HepG2 (cell line): ENCODE measurements around the gene STAT6. TPM values are rescaled to one million over a fixed set of nuclear protein-coding genes. Genes with fewer than 3 reads are reported as not detected.

Experiments used
- ATAC-seq: fragments of 200-7000 bp; cut with Tn5 transposase; 3 replicates; pipeline ENCODE4 v1.9.1; 2020; ENCODE audit warnings: mild to moderate bottlenecking, moderate library complexity
- BruUV-seq: library from RNA; stranded (reverse); fragments of 400-500 nt; replicated peaks from 2 replicates; lab custom pipeline; 2021; lab: Mats Ljungman, UMichigan
- CTCF ChIA-PET: fragments of 300-600 bp; formaldehyde crosslinking; extraction: SDS; loops from one replicate; lab custom pipeline; 2021; ENCODE audit warnings: low total read pairs, inconsistent platforms, low intra/inter-chr PET ratio; lab: Yijun Ruan, JAX
- POLR2A ChIA-PET: fragments of 350-600 bp; sonication (Branson Sonifier 250); formaldehyde crosslinking; loops from one replicate; lab custom pipeline; 2020; ENCODE audit warnings: antibody characterized with exemption, inconsistent platforms; lab: Yijun Ruan, JAX
- DNase-seq: peaks from one replicate; pipeline ENCODE4 v3.0.0-alpha.2; 2015; ENCODE audit warnings: low spot score
- FAIRE-seq: peaks from 3 replicates; lab custom pipeline; 2011; peaks lifted over from hg19 to GRCh38; lab: Jason Lieb, UNC
- H2AFZ ChIP-seq: one replicate; pipeline ENCODE4 v1.6.1; 2011; ENCODE audit warnings: low read length, inconsistent platforms
- H3K27ac ChIP-seq: fragments of 300-600 bp; 3 replicates; pipeline ENCODE4 v1.8.0; 2011; ENCODE audit warnings: mixed run types, mild to moderate bottlenecking, mixed read lengths, low read length, inconsistent platforms; ENCODE audit not compliant: insufficient read depth; ENCODE audit errors: extremely low read length
- H3K27me3 ChIP-seq, 2 experiments: fragments of 200-600 bp in 1 of 2; 2 replicates in 1 of 2; 3 replicates in 1 of 2; pipeline versions ENCODE4 v1.6.0 to v1.8.0; 2011; ENCODE audit warnings: low read length in 2 of 2, mild to moderate bottlenecking in 2 of 2, moderate library complexity in 2 of 2, inconsistent platforms in 1 of 2; ENCODE audit not compliant: insufficient read depth in 2 of 2, control insufficient read depth in 1 of 2
- H3K36me3 ChIP-seq, 2 experiments: fragments of 200-600 bp in 1 of 2; replicated peaks in 1 of 2; 2 replicates in 1 of 2; 3 replicates in 1 of 2; pipeline versions ENCODE4 v1.5.1 to v1.8.0; 2011; ENCODE audit warnings: low read length in 2 of 2, inconsistent platforms in 1 of 2; ENCODE audit not compliant: insufficient read depth in 2 of 2, control insufficient read depth in 1 of 2
- H3K4me1 ChIP-seq: 2 replicates; pipeline ENCODE4 v1.5.1; 2012; ENCODE audit warnings: low read length, inconsistent platforms; ENCODE audit not compliant: insufficient read depth
- H3K4me2 ChIP-seq: 2 replicates; pipeline ENCODE4 v1.6.0; 2011; ENCODE audit warnings: low read depth, low read length, inconsistent platforms
- H3K4me3 ChIP-seq, 3 experiments: fragments of 200-600 bp in 1 of 3; sonication (generic), shearing (Covaris generic) in 1 of 3; replicated peaks in 1 of 3; 2 replicates each; pipeline ENCODE4 v1.5.1; 2011 to 2016; ENCODE audit warnings: low read length in 3 of 3, inconsistent platforms in 2 of 3, low read depth in 2 of 3, mild to moderate bottlenecking in 2 of 3, control low read depth in 1 of 3, mixed read lengths in 1 of 3; ENCODE audit not compliant: insufficient read depth in 1 of 3
- H3K79me2 ChIP-seq: one replicate; pipeline ENCODE4 v1.6.1; 2011; ENCODE audit warnings: low read length, inconsistent platforms; ENCODE audit not compliant: insufficient read depth
- H3K9ac ChIP-seq: 2 replicates; pipeline ENCODE4 v1.6.0; 2011; ENCODE audit warnings: mild to moderate bottlenecking, low read depth, low read length, inconsistent platforms; ENCODE audit not compliant: insufficient read depth
- H3K9me3 ChIP-seq: 2 replicates; pipeline ENCODE4 v1.5.1; 2012; ENCODE audit warnings: mild to moderate bottlenecking, low read length
- H4K20me1 ChIP-seq: 2 replicates; pipeline ENCODE4 v1.6.0; 2011; ENCODE audit warnings: inconsistent platforms, mild to moderate bottlenecking, low read length, moderate library complexity; ENCODE audit not compliant: insufficient read depth
- GZF1 ChIP-seq: sonication (generic); formaldehyde crosslinking; IDR thresholded peaks from 2 replicates; pipeline ENCODE4 v1.5.1; 2020; ENCODE audit warnings: mild to moderate bottlenecking, missing genetic modification reagents
- HIC2 ChIP-seq: sonication (generic); formaldehyde crosslinking; IDR thresholded peaks from 2 replicates; pipeline ENCODE4 v1.9.0; 2022; ENCODE audit warnings: low read depth, missing genetic modification reagents
- MED8 ChIP-seq: sonication (generic); formaldehyde crosslinking; IDR thresholded peaks from 2 replicates; pipeline ENCODE4 v1.8.1; 2023; ENCODE audit warnings: mild to moderate bottlenecking, missing genetic modification reagents; ENCODE audit not compliant: insufficient replicate concordance
- MIXL1 ChIP-seq: IDR thresholded peaks from 2 replicates; pipeline ENCODE4 v1.6.1; 2016
- RFX5 ChIP-seq: IDR thresholded peaks from 2 replicates; pipeline ENCODE4 v1.6.1; 2011; ENCODE audit warnings: low read depth, low read length, improper control_type of control experiment
- RXRA ChIP-seq: sonication (generic); formaldehyde crosslinking; IDR thresholded peaks from 2 replicates; pipeline ENCODE4 v1.5.1; 2020; ENCODE audit warnings: missing genetic modification reagents
- TP53 ChIP-seq: sonication (generic); formaldehyde crosslinking; conservative IDR thresholded peaks from 2 replicates; pipeline ENCODE4 v1.4.0; 2020; ENCODE audit warnings: missing genetic modification reagents
- XBP1 ChIP-seq: sonication (generic); formaldehyde crosslinking; IDR thresholded peaks from 2 replicates; pipeline ENCODE4 v1.5.0; 2020; ENCODE audit warnings: missing genetic modification reagents
- ZFP41 ChIP-seq: sonication (generic); formaldehyde crosslinking; IDR thresholded peaks from 2 replicates; pipeline ENCODE4 v1.4.0; 2020; ENCODE audit warnings: mild to moderate bottlenecking, missing genetic modification reagents, borderline replicate concordance
- ZNF44 ChIP-seq: sonication (generic); formaldehyde crosslinking; IDR thresholded peaks from 2 replicates; pipeline ENCODE4 v1.5.1; 2020; ENCODE audit warnings: mild to moderate bottlenecking, missing genetic modification reagents
- ZNF773 ChIP-seq: sonication (generic); formaldehyde crosslinking; IDR thresholded peaks from 2 replicates; pipeline ENCODE4 v1.4.0; 2020; ENCODE audit warnings: missing genetic modification reagents, borderline replicate concordance
- ZNF879 ChIP-seq: sonication (generic); formaldehyde crosslinking; IDR thresholded peaks from 2 replicates; pipeline ENCODE4 v1.8.1; 2023; ENCODE audit warnings: missing genetic modification reagents
- WGBS: methylation state at CpG from one replicate; pipeline ENCODE4 v1.1.6; 2017; ENCODE audit warnings: low lambda C conversion rate; 5-methylcytosine and 5-hydroxymethylcytosine counted together
- in situ Hi-C: cut with HindIII; loops from 2 replicates; pipeline ENCODE4 v1.10.0; 2017; ENCODE audit warnings: low pct_unique_long_range_greater_than_20kb; ENCODE audit not compliant: extremely low pct_ligation_motif_present
- intact Hi-C: fragments of 100-400 bp; cut with micrococcal nuclease; formaldehyde crosslinking; loops from one replicate; pipeline ENCODE4 v1.10.0; 2022; ENCODE audit not compliant: unreplicated experiment
- polyA plus RNA-seq, 8 experiments: library from polyadenylated mRNA; depleted of rRNA in 3 of 8; stranded (reverse) in 7 of 8; unstranded in 1 of 8; fragments of >200 nt; fragmentation: Illumina TruSeq in 4 of 8; extraction: Trizol in 4 of 8; gene quantifications; 2 replicates each; pipeline versions ENCODE4 v1.2.1 to v1.2.3, GENCODE V29; 2011 to 2016; ENCODE audit warnings: low read depth in 4 of 8, missing spikeins in 1 of 8, mixed read lengths in 1 of 8; ENCODE audit not compliant: insufficient read depth in 1 of 8
- total RNA-seq, 5 experiments: library from RNA; depleted of rRNA; stranded (reverse); fragments of >200 nt; fragmentation: Illumina TruSeq; extraction: Trizol; gene quantifications; 2 replicates each; pipeline ENCODE4 v1.2.3, GENCODE V29; 2016; ENCODE audit warnings: low read depth in 1 of 5
- TF ChIP-seq, protein P1 (sequence below): sonication (generic); formaldehyde crosslinking; IDR thresholded peaks from 2 replicates; pipeline ENCODE4 v1.4.0; 2020; ENCODE audit warnings: missing genetic modification reagents

STAT6 gene
- total and polyA plus RNA-seq, 2 of the 13 experiments (the other 11 are each of a cell fraction or from before 2014, with no cell fraction given) = 28.0 to 62.2 TPM

GRCh38 chr12:57103856-57104255 is 7.3 kb downstream of the STAT6 start:
- no peak for DNase-seq
- H3K9ac ChIP-seq = no peak overlapping the region
- no peak overlapping the region for H2AFZ ChIP-seq
- no peak for TF ChIP-seq TP53 (CRISPR knock-in tag)
- TF ChIP-seq RFX5 = no peak
- TF ChIP-seq GZF1 (CRISPR knock-in tag) = no peak
- no peak for TF ChIP-seq ZNF44 (CRISPR knock-in tag)
- TF ChIP-seq MIXL1 (CRISPR knock-in tag) = no peak
- TF ChIP-seq ZFP41 (CRISPR knock-in tag) = no peak
- no peak for TF ChIP-seq MED8
- no peak for TF ChIP-seq HIC2 (CRISPR knock-in tag)
- TF ChIP-seq XBP1 (CRISPR knock-in tag) = no peak
- no peak for TF ChIP-seq RXRA (CRISPR knock-in tag)
- TF ChIP-seq, protein P1, sequence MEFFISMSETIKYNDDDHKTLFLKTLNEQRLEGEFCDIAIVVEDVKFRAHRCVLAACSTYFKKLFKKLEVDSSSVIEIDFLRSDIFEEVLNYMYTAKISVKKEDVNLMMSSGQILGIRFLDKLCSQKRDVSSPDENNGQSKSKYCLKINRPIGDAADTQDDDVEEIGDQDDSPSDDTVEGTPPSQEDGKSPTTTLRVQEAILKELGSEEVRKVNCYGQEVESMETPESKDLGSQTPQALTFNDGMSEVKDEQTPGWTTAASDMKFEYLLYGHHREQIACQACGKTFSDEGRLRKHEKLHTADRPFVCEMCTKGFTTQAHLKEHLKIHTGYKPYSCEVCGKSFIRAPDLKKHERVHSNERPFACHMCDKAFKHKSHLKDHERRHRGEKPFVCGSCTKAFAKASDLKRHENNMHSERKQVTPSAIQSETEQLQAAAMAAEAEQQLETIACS (CRISPR knock-in tag) = no peak
- no peak for TF ChIP-seq ZNF773 (CRISPR knock-in tag)
- TF ChIP-seq ZNF879 (CRISPR knock-in tag) = no peak
- BruUV-seq = no TSS peak
- H3K4me1 ChIP-seq = peaks cover 46% of the 10 kb centered on the region
- FAIRE-seq = no peak
- no peak overlapping the region for H3K4me2 ChIP-seq
- intact Hi-C loops (no loop called here), in situ Hi-C loops (no loop called here)
- no peaks in the 10 kb centered on the region for H4K20me1 ChIP-seq
- H3K9me3 ChIP-seq = no peaks in the 10 kb centered on the region
- no peak overlapping the region for H3K4me3 ChIP-seq
- no peaks in the 10 kb centered on the region for H3K27me3 ChIP-seq
- POLR2A ChIA-PET = interaction anchor here (1.5 to 13.5 kb wide), 4 partner anchors 7 to 25 kb away, joined by 4 to 309 read pairs (median 58); partner anchors contain the start of genes LRP1, NAB2, NEMP1 and STAT6
- no peak overlapping the region for H3K27ac ChIP-seq
- H3K79me2 ChIP-seq = no peaks in the 10 kb centered on the region
- no peak for ATAC-seq
- 99% methylated on average over 6 of the region's 7 CpGs for WGBS
- H3K36me3 ChIP-seq = peaks cover 11 to 16% of the 10 kb centered on the region in 2 experiments; a peak in 4 of 5 replicates
- CTCF ChIA-PET = no interaction called here
